Body of pancreas (tissue), 4 donors: Measurements from ENCODE around the gene NUP93. TPM values are rescaled to one million over a fixed set of nuclear protein-coding genes. Genes with fewer than 3 reads are reported as not detected.

Experiments used
- ATAC-seq: fragments of 150-250 bp; one replicate; pipeline ENCODE4 v1.9.1; 2016
- DNase-seq, 4 donors: peaks; one replicate each; pipeline ENCODE4 v3.0.0-alpha.2; 2019
- H3K27ac ChIP-seq, 4 donors: fragments of 200-600 bp; sonication (generic); 1 replicate in 3 of 4; 2 replicates in 1 of 4; pipeline versions ENCODE4 v1.5.1 to v1.6.1; 2016 to 2019; ENCODE audit warnings: mild to moderate bottlenecking in 1 of 4, mixed read lengths in 1 of 4, moderate library complexity in 1 of 4
- H3K27me3 ChIP-seq, 2 donors: fragments of 200-600 bp; sonication (generic); one replicate each; pipeline ENCODE4 v1.6.0; 2016; ENCODE audit warnings: mild to moderate bottlenecking in 1 of 2
- H3K36me3 ChIP-seq, 2 donors: fragments of 200-600 bp; sonication (generic); replicated peaks in 1 of 2; 2 replicates each; pipeline ENCODE4 v1.5.1; 2016; ENCODE audit warnings: low read depth in 2 of 2; ENCODE audit not compliant: insufficient read depth in 1 of 2
- H3K4me1 ChIP-seq: fragments of 200-600 bp; sonication (generic); one replicate; pipeline ENCODE4 v1.6.0; 2016
- H3K4me3 ChIP-seq, 2 donors: fragments of 200-600 bp; sonication (generic); 1 replicate in 1 of 2; 2 replicates in 1 of 2; pipeline ENCODE4 v1.5.1; 2016 to 2019
- H3K9me3 ChIP-seq, 3 donors: fragments of 200-600 bp; sonication (generic); 1 replicate in 2 of 3; 2 replicates in 1 of 3; pipeline ENCODE4 v1.5.1; 2016
- POLR2A ChIP-seq, 3 donors: fragments of 450-650 bp; IDR thresholded peaks; one replicate each; pipeline ENCODE4 v1.6.1; 2016; ENCODE audit warnings: antibody characterized with exemption in 3 of 3, mild to moderate bottlenecking in 2 of 3
- WGBS, 2 donors: methylation state at CpG; one replicate each; pipeline ENCODE4 v1.1.5; 2017; 5-methylcytosine and 5-hydroxymethylcytosine counted together
- intact Hi-C: fragments of 100-400 bp; cut with DNase I; formaldehyde crosslinking; loops from one replicate; pipeline ENCODE4 v1.15.1; 2023
- total RNA-seq, 2 donors: library from RNA; depleted of rRNA; stranded (reverse); fragments of >200 nt; gene quantifications; one replicate each; pipeline ENCODE4 v1.1.0, GENCODE V29; 2016
- TF ChIP-seq, protein P1 (sequence below), 7 experiments: fragments of 450-650 bp in 4 of 7; fragments of 200-600 bp in 3 of 7; sonication (generic) in 3 of 7; IDR thresholded peaks; one replicate each; pipeline ENCODE4 v1.5.1; 2016 to 2019; ENCODE audit warnings: antibody characterized with exemption in 7 of 7

Gene NUP93
- total RNA-seq, 2 donors from 2014 or later = 12.2 to 19.1 TPM

DNA sequence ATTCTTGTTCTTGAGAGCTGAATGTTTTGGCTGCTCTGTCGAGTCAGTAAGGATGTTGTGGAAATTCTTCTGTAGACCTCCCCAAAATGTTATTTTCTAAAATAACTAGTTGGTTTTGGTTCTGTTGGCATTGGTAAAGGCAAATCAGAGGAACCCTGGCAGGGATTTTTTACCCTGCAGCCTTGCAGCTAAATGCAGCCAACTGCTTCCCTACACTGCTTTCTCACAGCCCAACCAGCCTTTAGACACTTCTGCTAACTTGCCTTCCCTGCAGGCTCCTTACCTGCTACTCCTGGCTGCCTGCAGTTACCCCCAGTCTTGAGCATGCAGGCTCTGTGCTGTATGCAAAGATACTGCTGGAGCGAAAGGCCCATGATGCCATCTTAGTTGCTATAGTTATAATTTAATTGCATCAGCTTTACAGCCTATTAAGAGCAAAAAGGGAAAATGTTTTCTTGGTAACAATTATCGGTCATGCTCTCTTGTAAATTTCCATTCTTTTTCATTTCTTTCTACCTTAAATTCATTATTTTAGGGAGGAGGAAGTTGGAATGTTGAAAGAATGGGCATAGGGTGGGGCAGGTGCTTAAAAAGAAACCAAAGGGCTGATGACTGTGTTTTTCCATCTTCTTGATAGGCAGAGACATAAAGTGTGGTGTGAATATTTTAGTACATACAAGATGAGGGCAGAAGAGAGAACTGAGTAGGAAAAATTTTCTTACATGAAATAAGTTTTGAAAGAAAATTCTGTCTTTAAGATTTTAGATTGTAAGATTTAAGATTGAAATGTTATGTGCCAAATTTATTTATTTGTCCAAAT lies 20.0 kb downstream of the NUP93 start:
- H3K4me3 ChIP-seq = no peak overlapping the region
- DNase-seq (no peak), ATAC-seq (no peak)
- TF ChIP-seq, protein P1, sequence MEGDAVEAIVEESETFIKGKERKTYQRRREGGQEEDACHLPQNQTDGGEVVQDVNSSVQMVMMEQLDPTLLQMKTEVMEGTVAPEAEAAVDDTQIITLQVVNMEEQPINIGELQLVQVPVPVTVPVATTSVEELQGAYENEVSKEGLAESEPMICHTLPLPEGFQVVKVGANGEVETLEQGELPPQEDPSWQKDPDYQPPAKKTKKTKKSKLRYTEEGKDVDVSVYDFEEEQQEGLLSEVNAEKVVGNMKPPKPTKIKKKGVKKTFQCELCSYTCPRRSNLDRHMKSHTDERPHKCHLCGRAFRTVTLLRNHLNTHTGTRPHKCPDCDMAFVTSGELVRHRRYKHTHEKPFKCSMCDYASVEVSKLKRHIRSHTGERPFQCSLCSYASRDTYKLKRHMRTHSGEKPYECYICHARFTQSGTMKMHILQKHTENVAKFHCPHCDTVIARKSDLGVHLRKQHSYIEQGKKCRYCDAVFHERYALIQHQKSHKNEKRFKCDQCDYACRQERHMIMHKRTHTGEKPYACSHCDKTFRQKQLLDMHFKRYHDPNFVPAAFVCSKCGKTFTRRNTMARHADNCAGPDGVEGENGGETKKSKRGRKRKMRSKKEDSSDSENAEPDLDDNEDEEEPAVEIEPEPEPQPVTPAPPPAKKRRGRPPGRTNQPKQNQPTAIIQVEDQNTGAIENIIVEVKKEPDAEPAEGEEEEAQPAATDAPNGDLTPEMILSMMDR (IDR thresholded peaks at IDR 0.05) = no peak
- TF ChIP-seq POLR2A (IDR thresholded peaks at IDR 0.05) = no peak
- no peaks in the 10 kb centered on the region for H3K27me3 ChIP-seq
- no peaks in the 10 kb centered on the region for H3K9me3 ChIP-seq
- 88 to 91% methylated on average over 3 of the region's 3 CpGs for WGBS, 2 donors
- H3K36me3 ChIP-seq = no peaks in the 10 kb centered on the region
- intact Hi-C loops = no loop called here
- peaks cover 15% of the 10 kb centered on the region for H3K4me1 ChIP-seq
- H3K27ac ChIP-seq = no peak overlapping the region

DNA sequence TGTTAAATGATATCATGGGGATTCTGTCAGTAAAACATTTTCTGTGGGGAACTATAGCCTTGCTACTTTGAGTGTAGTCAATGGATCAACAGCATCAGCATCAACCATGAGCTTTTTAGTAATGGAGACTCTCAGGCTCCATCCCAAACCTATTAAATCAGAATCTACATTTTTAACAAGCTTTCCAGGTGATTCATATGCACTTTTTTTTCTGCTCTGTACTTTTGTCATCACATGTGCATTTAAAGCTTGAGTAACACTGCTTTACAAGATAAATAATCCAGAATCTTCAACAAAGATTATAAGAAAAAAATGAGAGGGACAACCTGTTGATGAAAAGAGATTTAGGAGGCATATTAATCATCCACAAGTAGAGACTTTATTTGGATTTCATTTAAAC lies 23.5 kb downstream of the NUP93 start:
- TF ChIP-seq, protein P1 (IDR thresholded peaks at IDR 0.05) = no peak
- no peak for TF ChIP-seq POLR2A (IDR thresholded peaks at IDR 0.05)
- Histone ChIP-seq H3K4me3 (no peak overlapping the region), H3K36me3 (no peaks in the 10 kb centered on the region), H3K4me1 (peaks cover under 1% of the 10 kb centered on the region), H3K27ac (no peak overlapping the region), H3K9me3 (no peaks in the 10 kb centered on the region), H3K27me3 (no peaks in the 10 kb centered on the region)
- ATAC-seq (no peak), DNase-seq (no peak)
- intact Hi-C loops = no loop called here

DNA sequence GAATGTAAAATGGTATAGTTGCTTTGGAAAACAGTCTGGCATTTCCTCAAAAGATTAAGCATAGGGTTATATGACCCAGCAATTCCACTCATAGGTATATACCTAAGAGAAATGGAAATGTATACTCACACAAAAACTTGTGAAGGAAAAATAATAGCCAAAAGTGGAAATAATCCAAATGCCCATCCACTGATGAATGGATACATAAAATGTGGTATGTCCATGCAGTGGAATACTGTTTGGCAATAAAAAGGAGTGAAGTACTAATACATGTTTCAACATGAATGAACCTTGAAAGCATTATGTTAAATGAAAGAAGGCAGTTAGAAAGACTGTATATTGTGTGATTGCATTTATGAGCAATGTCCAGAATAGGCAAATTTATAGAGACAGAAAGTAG lies 25.1 kb downstream of the NUP93 start:
- intact Hi-C loops = no loop called here
- H3K27me3 ChIP-seq = no peaks in the 10 kb centered on the region
- no peak for ATAC-seq
- no peak overlapping the region for H3K4me3 ChIP-seq
- H3K9me3 ChIP-seq = no peaks in the 10 kb centered on the region
- H3K36me3 ChIP-seq = no peaks in the 10 kb centered on the region
- no peak overlapping the region for H3K27ac ChIP-seq
- TF ChIP-seq, protein P1 (IDR thresholded peaks at IDR 0.05) = no peak
- TF ChIP-seq POLR2A (IDR thresholded peaks at IDR 0.05) = no peak
- DNase-seq = no peak
- H3K4me1 ChIP-seq = peaks cover 13% of the 10 kb centered on the region

DNA sequence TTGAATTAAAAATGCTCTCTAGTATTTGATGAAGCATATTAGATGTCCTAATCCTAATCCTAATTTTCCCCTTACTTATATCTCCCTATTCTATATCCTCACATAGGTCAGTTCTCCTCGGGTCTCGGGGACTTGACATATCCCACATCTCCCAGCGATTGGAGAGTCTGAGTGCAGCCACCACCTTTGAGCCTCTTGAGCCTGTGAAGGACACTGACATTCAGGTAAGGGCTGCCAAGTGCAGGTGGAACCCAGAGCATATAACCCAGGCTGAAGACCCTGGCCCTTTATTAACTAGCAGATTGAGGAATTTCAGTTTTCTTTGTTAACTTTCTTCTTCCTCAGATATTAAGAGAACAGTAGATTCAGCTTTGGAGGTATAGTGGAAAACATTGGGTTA lies 28.5 kb downstream of the NUP93 start:
- Histone ChIP-seq H3K4me1 (peaks cover 17% of the 10 kb centered on the region), H3K4me3 (no peak overlapping the region), H3K27me3 (no peaks in the 10 kb centered on the region), H3K27ac (peak overlapping the region in 1 of 4 donors; percentile 49), H3K36me3 (no peaks in the 10 kb centered on the region), H3K9me3 (no peaks in the 10 kb centered on the region)
- DNase-seq (no peak), ATAC-seq (no peak)
- TF ChIP-seq, protein P1 (IDR thresholded peaks at IDR 0.05) = no peak
- TF ChIP-seq POLR2A (IDR thresholded peaks at IDR 0.05) = no peak
- intact Hi-C loops = no loop called here
- 88% methylated on average over 3 of the region's 3 CpGs for WGBS, 2 donors

DNA sequence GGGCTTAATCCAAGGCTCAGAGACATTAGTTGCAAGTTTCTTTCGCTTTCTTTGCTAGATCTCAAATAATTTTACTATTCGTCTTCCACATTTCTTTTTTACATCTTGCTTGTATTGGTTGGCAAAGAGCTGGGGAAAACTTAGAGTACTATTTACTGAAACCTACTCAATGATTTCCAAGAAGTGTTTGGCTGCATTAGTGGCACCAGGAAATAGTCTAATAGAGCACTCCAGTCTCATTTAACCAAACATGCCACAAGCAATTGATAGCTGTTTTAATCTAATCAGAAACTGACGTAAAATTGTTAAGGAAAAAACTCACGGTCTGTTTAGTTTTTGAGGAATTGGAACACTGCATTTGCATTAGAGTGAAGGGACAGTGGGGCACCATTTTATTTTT lies 29.0 kb downstream of the NUP93 start:
- 32 to 41% methylated on average over 4 of the region's 4 CpGs for WGBS, 2 donors
- no peak for DNase-seq
- Histone ChIP-seq H3K9me3 (no peaks in the 10 kb centered on the region), H3K27me3 (no peaks in the 10 kb centered on the region), H3K36me3 (no peaks in the 10 kb centered on the region), H3K27ac (peak overlapping the region in 1 of 4 donors; percentile 49), H3K4me3 (no peak overlapping the region), H3K4me1 (peaks cover 21% of the 10 kb centered on the region)
- intact Hi-C loops = no loop called here
- peak; percentile 35 for ATAC-seq
- TF ChIP-seq POLR2A (IDR thresholded peaks at IDR 0.05) = no peak
- TF ChIP-seq, protein P1 (IDR thresholded peaks at IDR 0.05) = no peak
